NCI-H748 (cell line): ENCODE data around the gene KIAA1671.

Source experiments
- DNase-seq: peaks from one replicate; lab custom pipeline; 2025; ENCODE audit not compliant: unreplicated experiment; lab: John Stamatoyannopoulos, UW

The KIAA1671 gene

GRCh38 chr22:24977370-24978221, 25.1 kb downstream of the KIAA1671 start:
- no peak for DNase-seq

- DNase-seq = no peak
Observed at GRCh38 chr22:24978308-24978707, 25.8 kb downstream of the KIAA1671 start.

- DNase-seq = no peak
Observed at GRCh38 chr22:24981066-24981465, 28.6 kb downstream of the KIAA1671 start.

GRCh38 chr22:24981656-24982055, 29.1 kb downstream of the KIAA1671 start:
- no peak for DNase-seq

GRCh38 chr22:24982301-24983056, 30.0 kb downstream of the KIAA1671 start:
- no peak for DNase-seq

GRCh38 chr22:24983151-24983550, 30.6 kb downstream of the KIAA1671 start:
- no peak for DNase-seq

GRCh38 chr22:24984122-24984521, 31.6 kb downstream of the KIAA1671 start:
- DNase-seq = no peak

GRCh38 chr22:24985826-24986214, 33.3 kb downstream of the KIAA1671 start:
- no peak for DNase-seq

GRCh38 chr22:24986816-24987215, 34.3 kb downstream of the KIAA1671 start:
- no peak for DNase-seq

GRCh38 chr22:24989135-24989534, 36.6 kb downstream of the KIAA1671 start:
- DNase-seq = no peak

GRCh38 chr22:24989541-24989951, 37.0 kb downstream of the KIAA1671 start:
- no peak for DNase-seq

- DNase-seq = no peak
Observed at GRCh38 chr22:24990344-24990905, 37.9 kb downstream of the KIAA1671 start.

- DNase-seq = no peak
Observed at GRCh38 chr22:24992946-24993345, 40.4 kb downstream of the KIAA1671 start.

- DNase-seq = peak; percentile 29
Observed at GRCh38 chr22:24994070-24994763, 41.7 kb downstream of the KIAA1671 start.

GRCh38 chr22:24995649-24996180, 43.2 kb downstream of the KIAA1671 start:
- no peak for DNase-seq

GRCh38 chr22:24996420-24996952, 44.0 kb downstream of the KIAA1671 start:
- peak; percentile 44 for DNase-seq

- DNase-seq = no peak
Observed at GRCh38 chr22:24997023-24997422, 44.5 kb downstream of the KIAA1671 start.

GRCh38 chr22:25000686-25001085, 48.2 kb downstream of the KIAA1671 start:
- DNase-seq = no peak

- DNase-seq = no peak
Observed at GRCh38 chr22:25002241-25002985, 49.9 kb downstream of the KIAA1671 start.

- no peak for DNase-seq
Observed at GRCh38 chr22:25006354-25006753, 53.8 kb downstream of the KIAA1671 start.
